NK-92 treated with Interleukin-12 subunit alpha and Interleukin-12 subunit beta, amount 100 ng/mL, for 24 hours (cell line): Measurements from ENCODE around the gene VGF.

Experiments used
- DNase-seq: peaks from one replicate; lab custom pipeline; 2025; lab: John Stamatoyannopoulos, UW

Gene VGF

GRCh38 chr7:101165958-101166647 lies 734 bp upstream of the VGF start:
- DNase-seq = no peak

GRCh38 chr7:101164071-101164840 lies 1.1 kb downstream of the VGF start:
- DNase-seq = no peak

- DNase-seq = no peak
Observed at GRCh38 chr7:101163279-101164070, 1.9 kb downstream of the VGF start.

GRCh38 chr7:101162551-101163278 lies 2.7 kb downstream of the VGF start:
- no peak for DNase-seq

DNA sequence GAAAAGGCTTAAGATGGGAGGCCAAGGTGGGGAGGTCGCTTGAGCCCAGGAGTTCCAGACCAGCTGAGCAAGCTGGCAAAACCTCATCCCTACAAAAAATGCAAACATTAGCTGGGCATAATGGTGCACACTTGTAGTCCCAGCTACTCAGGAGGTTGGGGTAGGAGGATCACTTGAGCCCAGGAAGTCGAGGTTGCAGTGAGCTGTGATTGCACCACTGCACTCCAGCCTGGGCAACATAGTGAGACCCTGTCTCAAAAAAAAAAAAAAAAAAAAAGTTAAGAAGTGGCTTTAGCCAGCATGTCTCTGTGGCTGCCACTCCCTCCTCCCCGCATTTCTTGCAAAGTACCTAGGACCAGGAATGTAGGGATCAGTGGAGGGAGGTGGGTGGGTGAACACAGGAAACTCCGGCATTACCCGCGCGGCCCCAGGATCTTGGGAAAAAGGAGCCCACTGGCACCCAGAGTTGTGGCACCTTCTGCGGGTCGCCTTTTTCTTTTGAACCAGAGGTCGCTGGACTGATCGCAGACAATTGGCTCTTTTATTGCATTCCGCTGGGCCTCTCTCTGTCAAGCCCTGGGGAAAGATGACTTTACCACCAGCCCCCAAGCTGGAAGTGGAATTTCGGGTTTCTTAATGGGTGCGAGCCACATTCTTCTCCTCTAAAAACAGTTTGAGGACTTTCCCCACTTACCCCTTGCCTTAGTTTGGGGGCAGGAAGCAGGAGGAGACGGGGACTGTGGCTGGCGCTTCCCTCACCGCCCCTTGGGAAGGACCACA lies 3.5 kb downstream of the VGF start:
- no peak for DNase-seq

DNA sequence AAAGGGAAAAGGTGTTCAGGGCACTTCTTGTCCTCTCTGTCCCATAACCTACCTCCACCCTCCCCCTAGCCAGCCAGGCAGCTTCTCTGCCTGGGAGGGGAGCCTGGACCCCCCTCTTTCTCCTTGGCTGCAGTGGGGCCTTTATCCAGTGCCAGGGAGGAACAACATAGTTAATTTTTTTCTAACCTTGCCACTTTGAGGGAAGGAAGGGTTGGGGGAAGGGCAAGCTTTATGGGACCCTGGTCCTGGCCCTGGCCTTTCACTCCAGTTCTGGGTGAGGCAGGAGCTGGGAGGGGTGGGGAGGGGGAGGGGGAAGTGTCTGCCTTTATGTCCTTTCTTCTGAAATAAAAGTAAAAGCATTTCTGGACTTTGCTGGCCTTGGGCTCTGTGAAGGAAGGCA lies 4.5 kb downstream of the VGF start:
- DNase-seq = no peak

- no peak for DNase-seq
Observed at GRCh38 chr7:101159696-101160674, 5.4 kb downstream of the VGF start.

GRCh38 chr7:101156866-101157589 lies 8.3 kb downstream of the VGF start:
- DNase-seq = no peak

DNA sequence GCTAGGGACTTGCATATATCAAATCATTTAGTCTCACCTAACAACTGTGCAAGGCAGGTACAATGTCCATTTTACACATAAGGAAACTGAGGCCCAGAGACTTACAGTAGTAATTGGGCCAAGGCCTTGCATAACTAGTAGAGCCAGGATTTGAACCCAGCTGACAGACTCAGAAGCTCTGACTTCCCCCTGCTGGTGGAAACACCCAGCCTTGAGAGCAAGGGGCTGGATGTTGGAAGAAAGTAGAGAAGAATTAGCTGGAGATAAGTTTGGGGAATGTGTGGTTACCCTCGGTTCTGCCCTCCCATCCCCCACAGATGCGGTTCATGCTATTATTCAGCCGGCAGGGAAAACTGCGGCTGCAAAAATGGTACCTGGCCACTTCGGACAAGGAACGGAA lies 9.1 kb downstream of the VGF start:
- no peak for DNase-seq

- no peak for DNase-seq
Observed at GRCh38 chr7:101155303-101155702, 10.1 kb downstream of the VGF start.

DNA sequence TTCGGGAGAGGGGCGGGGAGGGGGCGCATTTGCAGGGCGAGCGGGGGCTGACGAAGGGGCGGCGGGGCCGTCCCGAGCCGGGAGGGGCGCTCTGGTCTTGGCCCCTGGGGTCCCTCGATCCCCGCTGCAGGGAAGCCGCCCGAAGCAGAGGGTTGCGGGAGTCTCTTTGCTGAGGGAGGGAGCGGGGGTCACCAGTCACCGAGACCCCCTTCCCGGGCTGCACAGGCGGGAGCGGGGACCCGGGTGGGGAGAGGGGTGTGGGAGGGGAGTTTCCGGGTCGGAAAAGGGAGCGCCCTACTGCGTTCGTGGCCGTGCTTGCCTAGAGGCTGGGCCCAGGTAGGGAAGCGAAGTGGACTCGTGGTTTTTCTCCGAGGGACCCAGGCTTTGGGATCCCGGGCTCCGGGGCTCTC lies 10.7 kb downstream of the VGF start:
- no peak for DNase-seq

GRCh38 chr7:101153969-101154692 lies 11.2 kb downstream of the VGF start, which contains the start of gene AP1S1:
Gene AP1S1, plus strand, starts transcription at chr7:101154476. Its CDS starts 39 bp downstream, at chr7:101154515.
- DNase-seq = peak; percentile 96

DNA sequence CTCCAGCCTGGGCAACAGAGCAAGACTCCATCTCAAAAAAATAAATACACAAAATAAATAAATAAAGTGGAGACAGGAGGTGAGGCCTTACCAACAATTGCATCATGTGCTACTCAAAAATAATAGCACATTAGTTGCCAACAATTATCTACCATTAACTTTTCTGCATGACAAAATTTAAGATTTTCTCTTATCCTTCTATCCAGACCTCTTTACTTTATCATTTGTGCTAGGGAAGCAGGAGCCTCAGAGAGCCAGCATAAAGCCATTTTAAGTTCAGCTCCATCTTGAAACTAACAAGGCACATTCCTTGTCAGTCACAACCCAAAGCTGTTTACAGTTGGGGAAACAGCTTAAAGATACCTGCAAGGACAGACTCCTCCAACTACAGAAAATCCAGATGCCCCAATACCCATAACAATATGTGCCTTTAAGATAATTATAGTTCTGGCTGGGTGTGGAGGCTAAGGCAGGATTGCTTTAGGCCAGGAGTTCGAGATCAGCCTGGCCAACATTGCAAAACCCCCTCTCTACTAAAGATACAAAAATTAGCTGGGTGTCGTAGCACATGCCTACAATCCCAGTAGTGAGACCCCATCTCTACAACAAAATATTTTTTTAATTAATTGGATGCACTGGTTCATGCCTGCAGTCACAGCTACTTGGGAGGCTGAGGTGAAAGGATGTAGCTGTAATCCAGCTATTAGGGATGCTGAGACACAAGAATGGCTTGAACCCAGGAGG lies 13.3 kb downstream of the VGF start:
- DNase-seq = no peak

DNA sequence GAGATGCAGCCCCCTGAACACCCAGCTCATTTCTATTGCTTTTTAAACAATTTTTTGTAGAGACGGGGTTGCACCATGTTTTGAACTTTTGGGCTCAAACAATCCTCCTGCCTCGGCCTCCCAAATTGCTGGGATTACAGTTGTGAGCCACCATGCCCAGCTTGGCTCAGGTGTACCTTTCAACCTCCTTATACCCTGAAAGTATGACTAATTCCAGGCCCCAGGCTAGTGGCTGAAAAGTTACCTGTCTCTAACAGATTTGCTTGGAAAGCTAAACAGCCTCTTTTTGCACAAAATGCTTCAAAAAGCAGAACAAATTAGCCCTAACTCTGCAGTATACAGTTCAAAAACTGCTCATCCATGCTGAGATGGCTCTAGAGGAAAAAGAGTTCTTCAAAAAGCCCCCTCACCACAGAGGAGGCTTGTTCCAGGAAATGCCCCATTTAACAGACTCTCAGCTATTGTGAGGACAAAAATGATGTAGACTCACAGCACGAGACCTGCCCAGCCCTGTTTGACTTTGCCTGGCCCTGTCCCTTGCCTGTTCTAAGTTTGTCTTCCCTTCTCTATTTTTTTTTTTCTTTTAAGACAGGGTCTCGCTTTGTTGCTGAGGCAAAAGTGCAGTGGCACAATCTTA lies 24.5 kb downstream of the VGF start:
- no peak for DNase-seq

DNA sequence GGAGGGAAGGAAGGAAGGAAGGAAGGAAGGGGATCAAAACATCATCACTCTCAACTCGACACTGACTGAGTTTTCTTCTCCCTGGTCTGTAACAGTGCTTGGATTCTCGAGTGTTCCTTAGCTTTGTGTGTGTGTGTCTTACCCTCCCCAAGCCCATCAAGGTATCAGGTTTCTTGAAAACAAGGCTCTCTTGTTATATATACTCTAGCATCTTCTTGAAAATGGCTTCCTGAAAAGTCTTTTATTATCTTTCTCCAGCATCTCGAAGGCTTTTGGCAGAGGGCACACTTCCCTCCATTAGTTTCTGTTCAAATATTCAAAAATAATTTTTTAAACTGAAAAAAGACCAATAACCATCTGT lies 25.1 kb downstream of the VGF start:
- DNase-seq = no peak

DNA sequence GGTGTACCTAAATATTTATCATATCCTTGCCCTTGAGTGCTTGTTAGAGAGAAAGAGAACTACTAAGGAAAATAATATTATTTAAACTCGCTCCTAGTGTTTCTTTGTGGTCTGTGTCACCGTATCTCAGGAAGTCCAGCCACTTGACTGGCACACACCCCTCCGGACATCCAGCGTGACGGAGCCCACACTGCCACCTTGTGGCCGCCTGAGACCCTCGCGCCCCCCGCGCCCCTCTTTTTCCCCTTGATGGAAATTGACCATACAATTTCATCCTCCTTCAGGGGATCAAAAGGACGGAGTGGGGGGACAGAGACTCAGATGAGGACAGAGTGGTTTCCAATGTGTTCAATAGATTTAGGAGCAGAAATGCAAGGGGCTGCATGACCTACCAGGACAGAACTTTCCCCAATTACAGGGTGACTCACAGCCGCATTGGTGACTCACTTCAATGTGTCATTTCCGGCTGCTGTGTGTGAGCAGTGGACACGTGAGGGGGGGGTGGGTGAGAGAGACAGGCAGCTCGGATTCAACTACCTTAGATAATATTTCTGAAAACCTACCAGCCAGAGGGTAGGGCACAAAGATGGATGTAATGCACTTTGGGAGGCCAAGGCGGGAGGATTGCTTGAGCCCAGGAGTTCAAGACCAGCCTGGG lies 27.0 kb downstream of the VGF start:
- DNase-seq = peak; percentile 87

GRCh38 chr7:101137651-101138212 lies 27.6 kb downstream of the VGF start:
- DNase-seq = no peak
